ENCODE measurements around the gene CS. TPM values are rescaled to one million over a fixed set of nuclear protein-coding genes. Genes with fewer than 3 reads are reported as not detected.

Gene CS
- total RNA-seq, 1 experiment from 2014 or later = 254 TPM

GRCh38 chr12:56236985-56237384 lies 63.1 kb downstream of the CS start:
- intact Hi-C loops (cut with micrococcal nuclease; ENCODE audit: unreplicated experiment) = no loop called here
- CTCF ChIA-PET = no interaction called here
- no peak for TF ChIP-seq CTCF (IDR thresholded peaks at IDR 0.05; ENCODE audit: unreplicated experiment)
- Mint-ChIP-seq H3K4me1 (ENCODE audit: low read depth, unreplicated experiment) (no peaks in the 10 kb centered on the region), H3K27me3 (ENCODE audit: unreplicated experiment) (no peaks in the 10 kb centered on the region), H3K9me3 (ENCODE audit: low read depth, unreplicated experiment) (no peaks in the 10 kb centered on the region), H3K4me3 (ENCODE audit: low read depth, unreplicated experiment) (no peak overlapping the region), H3K27ac (ENCODE audit: unreplicated experiment) (no peak overlapping the region), H3K36me3 (ENCODE audit: insufficient read depth, unreplicated experiment) (peaks cover 23% of the 10 kb centered on the region)
- no peak for DNase-seq
- BruUV-seq (replicated peaks) = no TSS peak

DNA sequence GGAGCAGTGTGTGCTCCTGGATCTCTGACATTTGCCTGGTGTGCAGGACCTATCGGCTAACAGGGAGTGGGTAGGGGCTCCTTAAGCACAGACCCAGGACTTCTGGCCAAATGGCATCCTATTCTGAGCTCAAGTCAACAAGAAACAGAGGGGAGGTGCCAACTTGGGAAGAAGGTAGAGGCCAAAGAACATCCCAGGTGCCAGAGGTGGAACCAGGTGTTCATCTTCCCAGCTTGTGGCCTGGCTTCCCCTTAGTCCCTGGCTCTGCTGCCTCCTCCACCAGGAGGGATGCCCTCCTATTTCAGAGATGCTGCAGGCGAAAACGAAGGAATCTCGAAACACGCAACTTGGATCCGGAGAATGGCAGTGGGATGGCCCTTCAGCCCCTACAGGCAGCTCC lies 64.0 kb downstream of the CS start:
- no TSS peak for BruUV-seq (replicated peaks)
- H3K4me1 Mint-ChIP-seq (ENCODE audit: low read depth, unreplicated experiment) = no peaks in the 10 kb centered on the region
- H3K36me3 Mint-ChIP-seq (ENCODE audit: insufficient read depth, unreplicated experiment) = peaks cover 15% of the 10 kb centered on the region
- intact Hi-C loops (cut with micrococcal nuclease; ENCODE audit: unreplicated experiment) = no loop called here
- no peak for DNase-seq
- no peak for TF ChIP-seq CTCF (IDR thresholded peaks at IDR 0.05; ENCODE audit: unreplicated experiment)
- no peak overlapping the region for H3K4me3 Mint-ChIP-seq (ENCODE audit: low read depth, unreplicated experiment)
- CTCF ChIA-PET = no interaction called here
- no peaks in the 10 kb centered on the region for H3K9me3 Mint-ChIP-seq (ENCODE audit: low read depth, unreplicated experiment)
- no peaks in the 10 kb centered on the region for H3K27me3 Mint-ChIP-seq (ENCODE audit: unreplicated experiment)
- no peak overlapping the region for H3K27ac Mint-ChIP-seq (ENCODE audit: unreplicated experiment)

DNA sequence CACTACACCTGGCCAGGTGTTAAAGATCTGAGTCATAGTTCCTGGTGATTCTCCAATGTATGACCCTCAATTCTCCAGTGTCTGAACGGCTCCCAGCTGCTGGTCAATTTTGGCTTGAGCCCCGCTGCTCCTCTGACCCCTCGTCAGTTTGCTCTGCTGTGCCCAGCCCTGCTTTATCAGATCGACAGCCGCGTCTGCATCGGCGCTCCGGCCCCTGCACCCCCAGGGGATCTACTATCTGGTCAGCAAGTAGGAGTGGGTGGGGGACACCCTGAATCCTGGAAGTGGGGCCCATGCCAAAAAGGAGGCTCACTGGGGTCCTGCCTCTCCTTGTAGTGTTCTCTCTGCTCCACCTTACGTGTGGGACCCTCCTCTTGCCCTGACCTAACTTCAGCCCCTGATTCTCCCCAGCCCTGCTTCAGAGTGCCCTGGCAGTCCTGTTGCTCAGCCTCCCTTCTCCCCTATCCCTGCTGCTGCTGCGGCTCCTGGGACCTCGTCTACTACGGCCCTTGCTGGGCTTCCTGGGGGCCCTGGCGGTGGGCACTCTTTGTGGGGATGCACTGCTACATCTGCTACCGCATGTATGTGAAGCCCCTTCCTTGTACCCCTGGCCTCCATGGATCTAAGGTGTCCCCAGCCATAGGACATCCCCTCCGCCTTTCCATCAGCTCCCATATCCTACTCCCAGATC lies 65.2 kb downstream of the CS start:
- DNase-seq = no peak
- Mint-ChIP-seq H3K9me3 (ENCODE audit: low read depth, unreplicated experiment) (no peaks in the 10 kb centered on the region), H3K27me3 (ENCODE audit: unreplicated experiment) (no peaks in the 10 kb centered on the region), H3K4me3 (ENCODE audit: low read depth, unreplicated experiment) (no peak overlapping the region), H3K4me1 (ENCODE audit: low read depth, unreplicated experiment) (peaks cover 11% of the 10 kb centered on the region), H3K36me3 (ENCODE audit: insufficient read depth, unreplicated experiment) (peaks cover 7% of the 10 kb centered on the region), H3K27ac (ENCODE audit: unreplicated experiment) (no peak overlapping the region)
- BruUV-seq (replicated peaks) = no TSS peak
- no peak for TF ChIP-seq CTCF (IDR thresholded peaks at IDR 0.05; ENCODE audit: unreplicated experiment)
- intact Hi-C loops (cut with micrococcal nuclease; ENCODE audit: unreplicated experiment) = no loop called here
- CTCF ChIA-PET = interaction anchor here (0.9 kb wide), 1 partner anchor 13 kb away, joined by 3 read pairs; the partner anchor contains the start of gene RNF41

DNA sequence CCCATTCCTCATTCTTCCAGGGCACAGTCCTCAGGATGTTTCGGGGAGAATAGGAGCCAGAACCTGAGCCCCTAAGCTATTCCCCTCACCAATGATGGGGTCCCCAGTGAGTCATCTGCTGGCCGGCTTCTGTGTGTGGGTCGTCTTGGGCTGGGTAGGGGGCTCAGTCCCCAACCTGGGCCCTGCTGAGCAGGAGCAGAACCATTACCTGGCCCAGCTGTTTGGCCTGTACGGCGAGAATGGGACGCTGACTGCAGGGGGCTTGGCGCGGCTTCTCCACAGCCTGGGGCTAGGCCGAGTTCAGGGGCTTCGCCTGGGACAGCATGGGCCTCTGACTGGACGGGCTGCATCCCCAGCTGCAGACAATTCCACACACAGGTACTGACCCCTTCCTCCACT lies 68.9 kb downstream of the CS start:
- Mint-ChIP-seq H3K27me3 (ENCODE audit: unreplicated experiment) (no peaks in the 10 kb centered on the region), H3K36me3 (ENCODE audit: insufficient read depth, unreplicated experiment) (peaks cover 5% of the 10 kb centered on the region), H3K27ac (ENCODE audit: unreplicated experiment) (no peak overlapping the region), H3K4me3 (ENCODE audit: low read depth, unreplicated experiment) (no peak overlapping the region), H3K9me3 (ENCODE audit: low read depth, unreplicated experiment) (no peaks in the 10 kb centered on the region), H3K4me1 (ENCODE audit: low read depth, unreplicated experiment) (peaks cover 12% of the 10 kb centered on the region)
- BruUV-seq (replicated peaks) = no TSS peak
- intact Hi-C loops (cut with micrococcal nuclease; ENCODE audit: unreplicated experiment) = no loop called here
- DNase-seq = no peak
- no peak for TF ChIP-seq CTCF (IDR thresholded peaks at IDR 0.05; ENCODE audit: unreplicated experiment)
- CTCF ChIA-PET = interaction anchor here (0.7 kb wide), 2 partner anchors 27 to 132 kb away, joined by 3 read pairs; partner anchors contain the start of gene ANKRD52

All from Calu3 (cell line).